NCI-H1092 treated with DMSO at 0.1 percent for 48 hours (cell line): ENCODE data around the gene WIPF1.

Experiments
- DNase-seq: peaks from one replicate; lab custom pipeline; 2025; lab: John Stamatoyannopoulos, UW

WIPF1 gene

DNA sequence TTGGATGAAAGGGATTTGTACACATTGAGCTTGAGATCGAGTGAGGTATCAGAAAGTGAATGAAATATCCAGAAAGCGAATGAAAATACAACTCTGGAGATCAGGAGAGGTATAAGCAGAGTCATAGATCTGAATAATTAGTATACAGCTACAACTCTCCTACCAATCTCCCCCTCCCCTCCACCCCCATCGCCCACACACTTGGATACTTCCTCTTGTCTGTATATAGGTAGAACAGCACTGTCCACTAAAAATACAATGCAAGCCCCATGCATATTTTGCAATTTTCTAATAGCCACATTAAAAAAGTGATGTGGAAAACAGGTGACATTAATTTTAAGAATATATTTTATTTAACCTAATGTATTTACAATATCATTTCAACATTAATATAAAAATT, 23.7 kb upstream of the WIPF1 start:
- DNase-seq, result no peak

DNA sequence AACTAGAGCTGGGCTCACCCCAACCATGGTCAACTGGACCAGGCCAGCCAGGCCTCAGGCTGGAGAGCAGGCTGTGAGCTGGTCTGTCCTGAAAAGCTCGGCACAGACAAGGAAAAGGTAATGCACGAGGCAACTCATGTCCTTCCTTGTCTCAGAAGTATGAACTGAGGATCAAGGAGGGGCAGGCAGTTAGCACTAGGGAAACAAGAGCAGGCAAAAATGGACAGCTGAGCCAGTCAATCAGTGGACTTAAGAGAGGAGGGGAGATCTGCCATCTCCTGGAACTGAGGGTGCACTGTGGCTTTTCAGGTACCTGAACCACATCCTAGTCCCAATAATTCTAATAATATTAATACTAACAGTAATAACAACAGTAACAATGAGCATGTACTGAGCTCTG, 20.6 kb upstream of the WIPF1 start:
- DNase-seq, result no peak

DNA sequence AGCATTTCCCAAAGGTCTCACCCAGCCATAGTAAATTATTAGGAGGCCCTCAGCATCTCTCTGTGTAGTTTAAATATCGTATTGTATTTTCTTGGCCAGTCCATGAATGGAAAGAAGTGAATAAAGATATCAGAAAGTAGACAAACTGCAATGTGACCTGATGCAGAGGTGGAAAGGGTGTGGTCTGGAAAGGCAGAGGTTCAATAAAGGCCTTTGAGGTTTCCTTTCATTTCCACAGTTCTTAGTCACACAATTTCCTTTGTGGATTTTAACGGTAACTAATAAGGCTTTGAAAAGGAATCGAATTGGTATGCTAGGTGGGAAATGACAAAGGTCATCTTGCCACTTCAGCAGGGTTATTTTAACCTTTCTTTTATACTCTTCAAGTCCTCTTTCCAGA, 20.1 kb upstream of the WIPF1 start:
- DNase-seq, result no peak

DNA sequence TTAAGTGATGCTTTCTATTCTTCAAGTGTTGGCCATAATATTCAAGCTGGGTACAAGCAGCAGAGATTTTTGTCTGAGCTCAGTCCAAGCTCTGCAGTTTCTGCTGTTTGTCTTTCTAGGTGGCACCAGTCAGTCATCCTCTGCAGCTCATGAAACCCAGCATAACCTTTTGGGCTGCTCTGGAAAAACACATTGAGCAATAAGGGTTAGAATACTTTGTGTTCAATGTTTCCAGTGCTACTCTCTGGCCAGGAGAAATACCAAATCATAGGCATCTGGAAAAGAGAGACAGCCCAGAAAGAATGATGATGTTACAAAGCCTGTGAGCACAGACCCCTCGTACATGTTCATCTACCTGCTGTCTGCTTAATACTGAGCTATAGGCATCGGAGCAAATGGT, 19.5 kb upstream of the WIPF1 start:
- DNase-seq, result no peak

DNA sequence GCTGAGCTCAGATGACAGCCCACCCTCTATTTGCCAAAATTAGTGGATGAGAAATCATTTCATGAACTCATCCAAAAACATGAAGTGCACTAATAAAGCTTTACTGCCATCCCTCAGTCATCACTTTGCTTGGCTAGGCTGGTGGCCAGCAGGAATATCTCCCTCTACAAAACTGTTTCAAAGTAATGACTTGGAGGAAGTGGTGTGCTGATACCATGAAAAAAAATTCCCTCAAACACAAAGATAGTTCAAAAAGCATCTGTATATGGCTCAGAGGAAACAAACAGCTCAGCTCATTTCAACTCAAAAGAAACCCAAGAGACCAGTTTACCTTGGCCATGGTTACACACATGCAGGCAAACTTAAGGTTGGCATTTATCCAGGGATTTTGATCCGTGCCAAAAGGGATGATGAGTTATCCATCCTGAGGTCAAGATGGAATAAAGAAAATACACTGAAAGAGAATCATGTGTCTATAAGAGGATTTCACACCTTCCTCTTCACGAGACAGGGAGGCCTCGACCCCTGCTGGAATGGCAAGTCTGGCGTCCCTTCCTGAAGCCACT, 18.4 kb upstream of the WIPF1 start:
- DNase-seq, result peak; percentile 11

DNA sequence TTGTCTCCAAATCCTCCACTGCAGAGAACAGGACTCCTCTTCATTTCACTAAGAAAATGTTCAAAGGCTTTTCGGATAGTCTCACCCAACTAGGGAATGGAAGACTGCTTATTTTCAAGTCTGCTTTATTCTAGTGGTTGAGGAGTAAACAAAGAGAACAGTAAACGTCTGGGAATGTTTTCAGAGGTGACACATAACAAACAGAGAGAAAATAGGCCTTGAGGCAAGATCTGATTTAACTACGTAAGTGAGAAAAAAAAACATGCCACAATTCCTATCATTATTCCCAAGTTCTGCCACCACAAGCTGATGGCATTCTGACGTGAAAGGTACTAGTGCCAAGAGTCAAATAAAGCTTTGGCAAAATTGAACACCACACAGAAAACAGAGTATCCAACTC, 16.7 kb upstream of the WIPF1 start:
- no peak for DNase-seq

DNA sequence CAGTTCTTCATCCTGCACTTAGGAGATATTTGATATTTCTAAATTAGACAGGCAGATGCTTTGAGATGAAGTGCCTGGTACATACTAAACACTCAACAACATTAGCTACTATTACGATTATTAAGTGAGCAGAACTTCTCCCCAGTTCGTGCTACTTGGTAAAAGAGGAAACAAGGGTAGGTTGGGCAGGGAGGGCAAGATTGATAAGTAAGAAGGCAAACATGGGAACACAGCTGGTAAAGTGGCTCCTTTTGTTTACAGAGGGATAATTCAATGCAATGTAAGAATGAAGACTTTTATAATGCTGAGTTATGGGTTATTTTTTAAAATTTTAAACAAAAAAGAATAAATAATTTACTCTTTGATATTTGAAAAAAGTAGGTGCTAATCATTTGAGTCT, 15.9 kb upstream of the WIPF1 start:
- no peak for DNase-seq

DNA sequence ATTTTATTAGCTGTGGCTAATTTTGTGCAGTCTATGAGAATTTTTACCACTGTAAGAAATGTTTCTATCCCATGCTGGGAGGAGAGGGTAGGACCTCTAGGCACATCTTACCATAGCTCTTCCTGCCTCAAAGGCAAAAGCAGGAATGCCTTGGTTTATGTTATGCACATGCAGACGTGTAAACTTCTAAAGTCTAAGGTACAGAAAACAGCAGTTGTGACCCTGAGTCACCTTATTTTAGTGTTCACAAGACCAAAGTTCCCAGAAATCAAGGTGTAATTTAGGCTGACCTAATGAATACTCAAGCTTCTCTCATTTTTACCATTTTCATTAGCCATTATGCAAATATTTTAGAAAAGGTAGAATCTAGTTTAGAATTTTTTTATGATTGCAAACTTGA, 15.4 kb upstream of the WIPF1 start:
- DNase-seq, result no peak

DNA sequence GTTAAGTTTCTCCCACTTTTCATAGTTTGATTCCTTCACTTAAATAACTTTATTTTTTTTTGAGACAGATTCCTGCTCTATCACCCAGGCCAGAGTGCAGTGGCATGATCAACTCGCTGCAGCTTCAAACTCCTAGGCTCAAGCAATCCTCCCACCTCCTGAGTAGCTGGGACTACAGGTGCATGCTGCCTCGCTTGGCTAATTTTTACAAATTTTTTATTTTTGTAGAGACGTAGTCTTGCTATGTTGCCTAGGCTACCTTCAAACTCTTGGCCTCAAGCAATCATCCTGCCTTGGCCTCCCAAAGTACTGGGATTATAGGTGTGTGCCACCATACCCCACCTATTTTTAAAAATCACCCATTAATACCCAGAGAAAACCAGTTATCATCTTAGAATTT, 14.2 kb upstream of the WIPF1 start:
- DNase-seq, result no peak

DNA sequence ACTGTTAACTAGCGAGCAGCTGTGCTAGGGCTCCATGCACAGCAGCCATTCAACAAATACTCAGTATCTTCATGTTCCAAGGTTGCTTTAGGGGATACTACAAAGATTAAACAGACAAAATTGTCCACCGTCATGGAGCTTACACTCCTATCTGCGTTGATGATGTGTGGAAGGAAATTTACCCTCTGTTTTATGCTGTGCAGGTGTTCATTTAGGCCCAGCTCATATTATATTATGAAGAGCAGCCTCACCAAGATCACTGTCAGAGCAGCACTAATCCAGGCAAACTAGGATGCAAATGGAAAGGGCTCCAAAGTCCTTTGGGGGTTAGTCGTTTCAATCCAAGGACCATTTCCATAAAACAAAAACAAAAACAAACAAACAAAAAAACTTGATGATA, 13.4 kb upstream of the WIPF1 start:
- no peak for DNase-seq

DNA sequence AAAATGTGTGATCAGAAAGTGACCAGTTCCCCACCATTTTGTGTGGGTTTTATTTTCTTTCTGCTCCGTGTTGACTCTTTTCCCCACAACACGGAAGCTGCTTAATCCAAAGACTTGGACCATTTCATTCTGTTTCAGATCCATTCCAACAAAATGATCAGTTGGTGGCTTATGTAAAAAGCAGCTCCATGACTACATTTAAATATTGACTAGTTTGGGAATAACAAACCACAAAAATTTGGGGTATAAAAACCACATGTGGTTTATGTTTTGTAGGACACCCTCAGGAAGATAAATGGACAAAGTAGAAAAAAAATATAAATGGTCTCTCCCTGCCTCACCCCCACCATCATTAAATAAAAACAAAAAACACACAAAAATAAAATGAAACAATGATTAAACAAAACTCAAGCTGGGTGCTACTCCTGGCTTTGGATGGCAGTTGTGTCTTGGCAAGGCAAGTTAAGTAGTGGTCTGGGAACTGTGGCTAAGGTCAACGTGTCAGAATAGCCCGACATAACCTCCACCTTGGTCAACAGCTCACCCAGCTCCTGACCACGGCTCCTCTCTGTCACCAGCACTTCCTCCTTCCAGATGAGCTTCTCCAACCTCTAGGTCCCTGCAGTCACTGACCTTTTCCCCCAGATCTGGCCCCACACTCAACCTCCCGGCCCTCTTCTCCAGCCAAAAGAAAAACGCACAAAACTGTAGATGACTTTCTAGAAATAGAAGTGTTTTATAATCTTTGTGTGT, 12.8 kb upstream of the WIPF1 start:
- no peak for DNase-seq

DNA sequence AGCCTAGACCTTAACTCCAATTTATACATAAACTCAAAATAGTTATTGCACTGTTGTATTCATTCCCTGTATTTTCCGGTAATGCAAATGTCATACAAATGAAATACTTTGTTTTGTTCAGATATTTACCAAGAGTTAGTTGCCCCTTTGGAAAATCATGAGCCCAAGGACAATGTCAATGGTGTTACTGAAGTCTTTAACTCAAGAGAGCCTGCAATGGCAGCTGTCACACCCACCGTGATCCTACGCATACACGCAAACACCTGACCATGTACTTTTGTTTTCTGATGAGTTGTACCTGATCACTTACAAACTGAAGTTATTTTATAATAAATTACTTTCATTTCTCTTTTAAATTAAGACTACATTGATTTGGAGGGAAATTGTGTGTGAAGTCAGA, 11.7 kb upstream of the WIPF1 start:
- DNase-seq, result no peak

DNA sequence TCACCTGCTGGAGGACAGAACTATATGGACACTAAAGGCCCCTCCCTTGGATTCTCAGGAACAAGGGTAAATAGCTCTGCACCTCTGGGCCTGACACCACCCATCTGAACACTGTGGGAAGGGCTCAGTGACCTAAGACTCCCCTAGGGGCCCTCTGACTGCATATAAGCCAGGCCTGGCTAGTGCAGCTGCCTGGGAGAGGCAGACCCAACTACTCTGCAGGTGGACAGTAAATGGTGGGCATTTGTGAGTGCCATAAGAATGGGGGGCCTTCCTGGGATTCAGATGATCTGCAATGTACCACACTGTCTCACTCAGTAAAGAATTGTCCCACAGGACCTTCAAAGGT, 11.2 kb upstream of the WIPF1 start:
- no peak for DNase-seq

DNA sequence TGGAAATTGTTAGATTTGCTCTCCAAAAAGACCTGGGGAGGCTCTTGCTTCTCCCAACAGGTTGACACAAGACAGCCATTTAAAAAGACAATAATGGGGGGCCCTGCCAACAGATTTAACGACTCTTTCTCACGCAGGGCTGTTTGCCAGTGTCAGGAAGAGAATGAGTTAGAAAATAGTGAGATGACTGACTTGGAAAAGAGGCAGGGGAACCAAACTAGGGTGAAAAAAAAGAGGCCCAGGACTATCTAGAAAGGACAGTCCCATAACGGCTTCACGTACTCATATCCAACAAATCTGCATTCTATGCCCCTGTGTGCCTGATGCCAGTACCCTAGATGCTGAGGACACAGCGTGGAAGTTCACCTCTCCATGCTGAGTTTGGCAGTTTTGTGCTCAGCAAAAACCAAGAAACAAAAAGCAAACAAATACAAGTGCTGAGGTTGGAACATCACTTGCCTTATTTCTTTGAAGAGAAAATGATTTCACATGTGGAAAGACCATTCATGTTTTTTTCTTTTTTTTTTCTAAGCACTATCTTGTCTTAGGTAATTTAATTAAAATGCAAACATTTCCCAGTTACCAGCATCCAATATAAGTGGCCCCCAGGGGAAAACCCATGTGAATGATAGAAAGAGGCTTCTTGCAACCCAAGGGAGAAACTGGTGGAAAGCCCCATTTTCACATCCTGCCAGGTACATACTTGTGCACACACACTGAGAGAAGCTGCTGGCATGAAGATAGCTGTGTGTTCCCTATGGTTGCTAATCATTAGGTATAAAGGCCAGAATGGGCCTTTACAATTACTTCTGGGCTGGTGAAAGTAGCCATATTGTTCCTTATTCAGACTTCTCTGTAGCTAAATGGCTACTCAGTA, 10.6 kb upstream of the WIPF1 start:
- no peak for DNase-seq

DNA sequence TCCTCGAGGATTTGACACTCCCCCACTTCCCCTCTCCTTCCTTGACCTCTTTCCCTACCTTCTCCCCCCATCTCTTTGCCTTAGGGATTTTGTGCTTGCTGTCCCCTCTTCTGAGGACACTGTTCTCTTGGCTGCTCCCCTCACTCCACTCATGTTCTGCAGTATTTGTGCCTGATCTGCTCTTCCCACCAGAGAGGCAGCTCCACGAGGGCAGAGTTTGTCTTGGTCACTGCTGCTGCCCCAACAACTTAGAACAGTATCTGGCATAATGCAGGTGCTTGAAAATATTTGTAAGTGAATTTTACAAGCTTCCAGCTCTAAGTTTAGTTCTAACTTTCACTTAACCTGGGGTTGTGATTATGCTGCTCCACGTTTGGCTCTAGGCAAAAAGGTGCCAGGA, 10.0 kb upstream of the WIPF1 start:
- no peak for DNase-seq

DNA sequence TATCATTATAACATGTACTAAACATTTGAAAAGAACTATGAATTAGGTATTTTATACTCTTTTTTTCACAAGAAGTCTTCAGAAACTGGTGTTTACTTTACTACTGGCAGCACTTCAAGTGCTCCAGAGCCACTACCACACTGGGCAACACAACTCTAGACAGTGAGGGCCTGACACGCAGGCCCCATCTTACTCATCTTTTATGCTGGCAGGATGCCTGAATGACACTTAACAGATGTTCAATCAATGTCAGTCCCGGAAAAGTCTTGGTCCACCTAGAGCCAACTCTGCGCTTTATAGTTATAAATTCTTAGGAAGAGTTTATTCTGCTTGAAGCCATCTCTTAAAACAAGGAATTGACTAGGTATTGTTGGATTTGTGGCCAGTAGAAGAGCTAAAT, 8.7 kb upstream of the WIPF1 start:
- no peak for DNase-seq

DNA sequence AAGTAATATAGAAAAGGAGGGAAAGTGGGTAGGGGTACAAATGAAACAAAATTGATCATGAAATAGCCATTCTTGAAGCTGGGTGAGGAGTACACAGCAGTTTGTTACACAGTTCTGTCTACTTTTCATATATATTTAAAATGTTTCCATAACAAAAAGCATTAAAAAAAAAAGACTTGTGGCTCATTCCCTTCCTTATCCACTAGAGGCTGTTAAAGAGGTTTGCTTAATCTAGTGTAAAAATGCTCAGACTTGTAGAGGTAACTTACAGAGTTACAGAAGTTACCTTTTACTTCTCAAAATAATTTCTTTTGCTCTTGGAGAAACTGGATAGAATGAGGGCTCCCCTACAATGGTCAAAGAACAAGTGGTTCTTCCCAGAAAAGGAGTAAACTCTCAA, 8.1 kb upstream of the WIPF1 start:
- no peak for DNase-seq

DNA sequence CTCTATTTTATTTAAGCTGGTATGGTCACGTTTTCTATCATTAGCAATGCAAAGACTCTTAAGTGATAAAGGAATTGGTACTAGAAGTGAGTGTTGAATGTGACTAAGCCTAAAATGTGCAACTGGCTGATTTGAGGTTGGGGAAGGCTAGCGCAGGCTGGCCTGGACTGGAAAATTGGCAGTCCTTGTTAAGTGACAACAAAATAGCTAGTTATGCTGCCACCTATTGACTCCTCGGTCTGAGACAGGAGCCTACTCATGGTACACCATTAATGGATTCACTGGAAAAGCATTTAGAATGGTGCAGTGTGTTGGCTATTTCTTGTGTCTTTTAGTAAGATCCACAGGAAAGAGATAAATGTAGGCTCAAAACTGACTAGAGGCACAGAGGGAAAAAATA, 5.7 kb upstream of the WIPF1 start:
- DNase-seq, result peak; percentile 41

DNA sequence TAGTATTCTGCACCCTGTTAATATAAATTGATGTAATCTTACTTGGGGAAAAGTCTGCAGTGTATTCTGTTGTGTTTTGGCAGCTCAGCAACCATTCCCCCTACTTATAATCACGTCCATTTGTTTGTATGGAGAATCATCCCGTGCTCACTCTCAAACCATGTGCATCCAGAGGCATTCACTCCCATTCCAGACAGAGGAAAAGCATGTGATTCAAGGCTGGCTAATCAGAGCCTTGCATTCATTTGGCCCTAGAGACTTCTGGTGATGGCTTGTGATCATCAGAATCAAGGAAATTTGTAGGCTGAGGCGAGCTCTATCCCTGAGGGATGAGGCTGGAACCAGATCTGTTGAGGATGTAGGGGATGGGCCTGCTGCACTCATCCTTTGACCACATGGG, 5.1 kb upstream of the WIPF1 start:
- DNase-seq, result no peak

DNA sequence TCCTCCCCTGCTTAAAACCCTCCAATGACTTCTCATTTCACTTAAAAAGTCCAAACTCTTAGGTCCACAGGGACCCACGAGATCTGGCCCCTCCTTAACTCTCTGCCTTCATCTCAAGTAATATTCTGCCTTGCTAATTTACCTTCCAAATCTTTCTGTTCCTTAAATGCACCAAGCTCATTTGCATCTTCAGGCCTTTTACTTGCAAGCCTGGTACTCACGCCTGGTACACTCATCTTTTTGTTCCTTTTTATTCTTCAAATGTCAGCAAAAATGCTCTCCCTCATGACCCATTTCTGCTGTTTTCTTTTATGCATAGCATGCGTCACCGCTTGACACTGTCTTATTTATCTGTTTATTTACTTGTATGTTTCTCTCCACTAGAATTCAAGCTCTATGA, 2.7 kb upstream of the WIPF1 start:
- DNase-seq, result no peak

DNA sequence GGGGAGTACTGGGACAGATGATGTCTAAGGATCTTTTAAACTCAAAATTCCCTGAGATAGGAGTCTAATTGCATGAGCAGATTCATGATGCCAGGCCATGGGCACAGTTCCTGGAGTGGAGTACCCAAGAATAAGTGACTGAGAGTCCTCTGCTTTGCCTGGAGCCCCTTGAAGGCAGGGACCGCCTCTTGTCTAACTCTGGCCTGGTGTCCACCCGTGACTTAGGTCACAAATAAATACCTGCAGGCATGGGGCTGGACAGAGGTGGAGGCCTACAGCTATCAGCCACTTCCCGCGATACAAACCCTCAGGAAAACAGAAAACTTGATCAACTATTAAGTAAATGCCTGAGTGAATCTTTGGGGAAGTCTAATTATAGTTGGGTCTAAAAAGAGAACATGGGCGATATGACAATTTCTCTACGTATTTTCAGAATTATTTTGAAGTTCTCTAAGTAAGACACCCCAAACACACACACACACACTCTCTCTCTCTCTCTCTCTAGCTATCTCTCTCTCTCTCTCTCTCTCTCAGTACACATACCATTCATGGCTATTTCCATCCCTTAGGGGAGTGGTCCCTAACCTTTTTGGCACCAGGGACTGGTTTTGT, 1.8 kb upstream of the WIPF1 start:
- no peak for DNase-seq

DNA sequence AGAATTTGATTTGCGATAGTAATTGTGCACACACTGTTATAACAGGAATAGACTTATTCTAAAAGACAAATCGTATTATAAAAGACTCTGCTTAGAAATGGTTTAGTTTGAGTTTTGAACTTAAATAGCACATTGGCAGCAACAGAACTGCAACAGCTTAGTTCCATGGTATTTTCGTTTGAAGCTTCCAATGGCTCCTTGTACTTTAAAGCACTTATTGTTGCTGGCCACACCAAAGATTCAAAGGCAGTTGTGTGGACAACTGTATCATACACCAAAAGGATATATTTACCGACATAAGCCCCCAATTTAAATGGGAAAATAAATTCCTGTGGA, 627 bp downstream of the WIPF1 start:
- no peak for DNase-seq

DNA sequence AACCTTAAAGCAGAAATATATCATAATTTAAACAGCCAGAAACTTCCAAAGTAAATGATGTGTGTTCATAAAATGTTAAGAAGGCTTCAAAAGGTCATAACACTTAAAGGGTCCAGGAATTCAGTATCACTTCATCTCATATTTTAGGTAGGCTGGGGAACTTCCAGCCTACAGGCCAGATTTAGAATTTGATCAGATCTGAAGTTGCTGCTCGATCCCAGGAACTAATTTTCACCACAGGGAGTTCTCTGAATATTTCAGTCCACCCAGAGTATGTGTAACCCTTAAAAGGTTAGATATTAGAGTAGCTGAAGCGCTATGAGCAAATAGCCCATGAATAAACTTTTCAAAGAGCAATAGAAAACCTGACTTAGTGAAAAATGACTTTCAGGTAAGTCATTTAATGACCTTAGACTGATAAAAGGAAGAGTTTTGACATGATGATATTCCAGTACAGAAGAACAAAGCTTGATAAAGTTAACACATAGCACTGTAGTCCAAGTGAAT, 1.7 kb downstream of the WIPF1 start:
- DNase-seq, result no peak
